NB4 (cell line): ENCODE data around the gene CEP120.

Experiments
- MAX ChIP-seq: IDR thresholded peaks from 2 replicates; pipeline ENCODE4 v1.6.1; 2011; ENCODE audit warnings: low read depth, low read length
- POLR2A ChIP-seq: IDR thresholded peaks from 2 replicates; pipeline ENCODE4 v1.6.1; 2011; ENCODE audit warnings: mild to moderate bottlenecking; ENCODE audit not compliant: insufficient read length; ENCODE audit errors: extremely low read depth
- TF ChIP-seq, protein P1 (sequence below): IDR thresholded peaks from one replicate; pipeline ENCODE4 v1.5.1; 2012; ENCODE audit warnings: low read depth, low read length

- no peak for TF ChIP-seq POLR2A
- TF ChIP-seq, protein P1, sequence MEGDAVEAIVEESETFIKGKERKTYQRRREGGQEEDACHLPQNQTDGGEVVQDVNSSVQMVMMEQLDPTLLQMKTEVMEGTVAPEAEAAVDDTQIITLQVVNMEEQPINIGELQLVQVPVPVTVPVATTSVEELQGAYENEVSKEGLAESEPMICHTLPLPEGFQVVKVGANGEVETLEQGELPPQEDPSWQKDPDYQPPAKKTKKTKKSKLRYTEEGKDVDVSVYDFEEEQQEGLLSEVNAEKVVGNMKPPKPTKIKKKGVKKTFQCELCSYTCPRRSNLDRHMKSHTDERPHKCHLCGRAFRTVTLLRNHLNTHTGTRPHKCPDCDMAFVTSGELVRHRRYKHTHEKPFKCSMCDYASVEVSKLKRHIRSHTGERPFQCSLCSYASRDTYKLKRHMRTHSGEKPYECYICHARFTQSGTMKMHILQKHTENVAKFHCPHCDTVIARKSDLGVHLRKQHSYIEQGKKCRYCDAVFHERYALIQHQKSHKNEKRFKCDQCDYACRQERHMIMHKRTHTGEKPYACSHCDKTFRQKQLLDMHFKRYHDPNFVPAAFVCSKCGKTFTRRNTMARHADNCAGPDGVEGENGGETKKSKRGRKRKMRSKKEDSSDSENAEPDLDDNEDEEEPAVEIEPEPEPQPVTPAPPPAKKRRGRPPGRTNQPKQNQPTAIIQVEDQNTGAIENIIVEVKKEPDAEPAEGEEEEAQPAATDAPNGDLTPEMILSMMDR, result no peak
- TF ChIP-seq MAX, result no peak
These were observed 82.3 kb downstream of the CEP120 start for GRCh38 chr5:123340928-123341327.
